GM04503 (cell line): ENCODE data around the gene SENP5.

Experiments
- DNase-seq: peaks from one replicate; pipeline ENCODE4 v3.0.0-alpha.2; 2012; ENCODE audit warnings: low read depth

The SENP5 gene

GRCh38 chr3:196969134-196969659 is 101.5 kb downstream of the SENP5 start:
- DNase-seq = no peak

GRCh38 chr3:196969660-196970546 is 102.2 kb downstream of the SENP5 start:
- DNase-seq = no peak

GRCh38 chr3:196970547-196971093 is 102.9 kb downstream of the SENP5 start:
- DNase-seq = no peak

- no peak for DNase-seq
These were observed 103.5 kb downstream of the SENP5 start for GRCh38 chr3:196971094-196971698.

- DNase-seq = no peak
These were observed 106.9 kb downstream of the SENP5 start for GRCh38 chr3:196974661-196975060.

GRCh38 chr3:196975349-196975748 is 107.6 kb downstream of the SENP5 start:
- no peak for DNase-seq

- no peak for DNase-seq
These were observed 109.2 kb downstream of the SENP5 start for GRCh38 chr3:196976941-196977340.

- DNase-seq = no peak
These were observed 111.8 kb downstream of the SENP5 start for GRCh38 chr3:196979545-196979944.

- DNase-seq = no peak
These were observed 113.9 kb downstream of the SENP5 start for GRCh38 chr3:196981657-196982056.

GRCh38 chr3:196983186-196983585 is 115.5 kb downstream of the SENP5 start:
- no peak for DNase-seq
